Hematopoietic multipotent progenitor cell treated with erythropoietin and hydrocortisone succinate and interleukin-3 and kit ligand, for 8 days (in vitro differentiated cells): ENCODE measurements around the gene ETV3.

ENCODE experiments used
- DNase-seq: peaks from one replicate; pipeline ENCODE4 v3.0.0-alpha.2; 2015

The ETV3 gene

DNA sequence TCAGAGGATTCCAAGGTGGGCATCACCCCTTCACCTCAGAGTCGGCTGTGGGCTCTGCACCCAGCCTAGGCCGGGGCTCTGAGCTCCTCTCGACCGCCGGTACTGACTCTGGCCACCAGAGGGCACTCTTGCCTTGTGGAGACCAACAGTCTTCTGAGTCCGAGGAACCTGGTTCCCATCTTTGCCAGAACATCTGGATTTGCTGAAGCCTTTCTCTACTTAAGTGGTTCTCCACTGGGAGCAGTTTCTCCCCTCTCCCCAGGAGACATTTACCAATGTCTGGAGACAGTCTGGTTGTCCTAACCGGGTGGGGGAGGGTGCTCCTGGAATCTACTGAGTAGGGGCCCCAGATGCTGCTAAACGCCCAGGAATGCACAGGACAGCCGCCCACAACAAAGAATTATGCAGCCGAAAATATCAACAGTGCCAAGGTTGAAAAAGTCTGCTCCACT lies 48.0 kb downstream of the ETV3 start:
- peak; percentile 82 for DNase-seq

DNA sequence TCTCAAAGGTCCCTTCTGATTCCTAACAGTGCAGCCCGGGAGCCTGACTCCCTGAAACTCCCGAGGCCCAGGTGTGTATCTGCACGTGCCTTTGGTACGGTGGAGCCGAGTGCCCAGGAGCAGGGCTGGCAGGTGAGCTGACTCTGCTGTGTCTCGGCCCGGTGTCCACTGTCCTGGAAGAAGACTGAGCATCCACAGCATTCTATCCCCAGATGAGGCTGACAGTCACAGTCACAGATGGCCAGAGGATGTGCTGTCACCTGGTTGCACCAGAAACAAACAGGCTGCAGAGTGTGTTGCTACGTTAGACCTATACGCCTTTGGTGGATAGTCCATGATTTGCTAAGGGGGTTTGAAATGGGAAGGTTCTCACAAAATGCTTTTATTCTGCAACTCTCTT lies 48.4 kb downstream of the ETV3 start:
- no peak for DNase-seq

DNA sequence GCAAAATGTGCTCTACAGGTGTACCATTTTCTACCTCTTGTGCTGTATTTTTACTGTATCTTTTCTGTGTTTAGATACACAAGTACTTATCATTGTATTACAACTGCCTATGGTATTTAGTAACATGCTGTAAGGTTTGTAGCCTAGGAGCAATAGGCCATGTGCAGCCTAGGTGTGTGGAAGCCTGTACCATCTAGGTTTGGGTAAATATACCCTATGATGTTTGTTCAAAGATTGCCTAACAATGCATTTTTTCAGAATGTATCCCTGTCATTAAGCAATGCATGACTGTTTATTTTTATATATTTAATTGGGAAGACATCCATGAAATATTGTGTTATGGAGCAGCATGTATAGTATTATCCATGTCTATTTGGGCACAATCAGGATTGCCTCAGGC lies 49.6 kb downstream of the ETV3 start:
- DNase-seq, result no peak

DNA sequence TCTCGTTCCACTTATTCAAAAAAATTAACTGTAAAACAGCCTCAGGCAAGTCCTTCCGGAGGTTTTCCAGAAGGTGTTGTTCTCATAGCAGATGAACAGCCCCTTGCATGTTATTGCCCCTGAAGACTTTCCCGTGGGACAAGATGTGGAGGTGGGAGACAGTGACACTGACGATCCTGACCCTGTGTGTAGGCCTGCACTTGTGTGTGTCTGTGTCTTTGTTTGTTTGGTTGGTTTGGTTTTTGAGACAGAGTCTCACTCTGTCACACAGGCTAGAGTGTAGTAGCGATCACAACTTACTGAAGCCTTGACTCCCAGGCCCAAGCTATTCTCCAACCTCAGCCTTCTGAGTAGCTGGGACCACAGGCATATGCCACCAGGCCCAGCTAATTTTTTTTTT lies 51.2 kb downstream of the ETV3 start:
- DNase-seq, result no peak

DNA sequence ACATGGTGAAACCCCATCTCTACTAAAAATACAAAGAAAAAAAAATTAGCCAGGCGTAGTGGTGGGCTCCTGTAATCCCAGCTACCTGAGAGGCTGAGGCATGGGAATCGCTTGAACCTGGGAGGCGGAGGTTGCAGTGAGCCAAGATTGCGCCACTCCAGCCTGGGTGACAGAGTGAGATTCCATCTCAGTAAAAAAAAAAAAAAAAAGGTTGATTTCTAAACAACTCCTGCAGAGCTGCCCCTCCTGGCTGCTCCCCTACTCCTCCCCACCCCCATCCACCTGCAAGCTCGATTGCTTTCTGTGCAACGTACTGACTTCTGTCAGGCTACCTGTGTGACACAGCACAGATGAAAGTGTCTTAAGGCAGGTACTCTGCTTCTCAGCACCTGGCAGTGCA lies 51.9 kb downstream of the ETV3 start:
- DNase-seq, result no peak

DNA sequence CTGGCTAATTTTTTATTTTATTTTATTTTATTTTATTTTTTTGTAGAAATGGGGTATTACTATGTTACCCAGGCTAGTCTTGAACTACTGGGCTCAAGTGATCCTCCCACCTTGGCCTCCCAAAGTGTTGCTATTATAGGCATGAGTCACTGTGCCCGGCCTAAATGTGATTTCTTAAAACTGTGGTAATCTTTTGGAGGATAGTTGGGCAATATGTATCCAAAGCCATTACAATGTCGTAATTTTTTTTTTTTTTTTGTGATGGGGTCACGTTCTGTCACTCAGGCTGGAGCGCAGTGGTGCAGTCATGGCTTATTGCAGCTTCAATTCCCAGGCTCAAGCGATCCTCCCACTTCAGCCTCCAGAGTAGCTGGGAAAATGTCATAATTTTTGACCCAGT lies 52.8 kb downstream of the ETV3 start:
- no peak for DNase-seq

DNA sequence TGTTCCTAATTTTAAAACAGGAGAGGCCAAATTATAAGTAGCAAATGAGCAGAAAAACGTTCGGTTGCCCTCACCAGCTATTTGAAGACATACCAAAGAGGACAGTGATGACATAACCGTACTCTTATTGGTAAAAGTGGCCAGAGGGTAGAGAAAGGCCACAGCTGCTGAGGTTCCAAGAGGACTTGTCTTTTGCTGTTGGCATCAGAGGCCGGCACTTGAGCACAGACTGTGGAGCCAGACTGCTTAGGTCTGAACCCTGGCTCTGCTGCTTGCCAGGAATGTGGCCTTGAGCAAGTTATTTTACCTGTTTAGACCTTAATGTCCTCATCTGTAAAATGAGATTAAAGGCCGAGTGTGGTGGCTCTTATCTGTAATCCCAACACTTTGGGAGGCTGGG lies 53.5 kb downstream of the ETV3 start:
- no peak for DNase-seq

DNA sequence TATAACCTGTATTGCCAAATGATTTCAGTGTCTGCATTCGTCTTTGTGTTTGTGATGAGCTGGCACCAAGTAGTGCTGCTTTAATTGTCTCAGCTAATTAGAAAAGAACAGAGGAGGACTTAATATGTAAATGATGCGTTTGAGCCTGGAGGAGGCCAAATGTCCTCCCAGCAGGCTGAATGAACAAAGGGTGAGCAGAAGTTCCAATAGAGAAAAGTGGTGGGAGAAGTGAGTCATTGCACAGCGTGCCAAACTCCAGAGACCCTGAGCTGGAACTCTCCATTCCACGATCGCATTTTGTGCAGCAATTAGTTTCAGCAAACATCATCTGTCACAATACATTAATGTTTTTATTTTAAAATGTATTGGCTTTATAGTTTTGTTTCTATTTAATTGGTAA lies 56.5 kb downstream of the ETV3 start:
- DNase-seq, result no peak

DNA sequence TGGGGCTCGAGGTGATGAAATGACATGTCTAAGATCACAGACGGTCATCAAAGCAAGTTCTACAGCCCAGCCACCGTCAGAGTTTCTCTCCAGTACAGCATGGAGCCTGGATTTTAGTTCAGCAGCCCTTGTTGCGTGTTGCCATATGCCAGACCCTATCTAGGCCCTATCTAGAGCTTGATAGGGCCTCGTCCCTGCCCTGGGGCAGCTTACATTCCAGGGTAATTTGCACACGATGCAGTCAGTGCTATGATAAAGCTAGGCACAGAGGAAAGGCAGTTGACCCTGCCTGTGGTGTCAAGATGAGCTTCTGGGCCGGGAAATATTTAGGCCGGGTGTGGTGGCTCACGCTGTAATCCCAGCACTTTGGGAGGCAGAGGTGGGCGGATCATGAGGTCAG lies 57.5 kb downstream of the ETV3 start:
- DNase-seq, result no peak

DNA sequence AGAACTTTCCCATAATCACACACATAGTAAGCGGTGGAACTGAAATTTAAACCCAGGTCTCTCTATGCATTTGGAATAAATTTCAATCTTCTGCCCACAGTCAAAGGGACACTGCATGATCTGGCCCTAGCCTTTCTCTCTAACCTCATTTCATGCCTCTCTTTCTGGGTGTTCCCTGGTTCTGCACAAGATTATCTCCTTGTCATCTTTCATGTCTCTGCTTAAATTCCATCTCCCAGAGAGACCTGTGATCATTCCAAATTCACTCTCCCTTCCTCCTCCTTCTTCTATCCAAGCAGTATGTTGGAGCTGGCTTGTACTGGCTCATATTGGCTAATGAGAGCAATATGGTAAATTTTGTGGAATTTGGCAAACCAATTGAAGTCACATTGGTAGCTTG lies 60.8 kb downstream of the ETV3 start:
- no peak for DNase-seq

DNA sequence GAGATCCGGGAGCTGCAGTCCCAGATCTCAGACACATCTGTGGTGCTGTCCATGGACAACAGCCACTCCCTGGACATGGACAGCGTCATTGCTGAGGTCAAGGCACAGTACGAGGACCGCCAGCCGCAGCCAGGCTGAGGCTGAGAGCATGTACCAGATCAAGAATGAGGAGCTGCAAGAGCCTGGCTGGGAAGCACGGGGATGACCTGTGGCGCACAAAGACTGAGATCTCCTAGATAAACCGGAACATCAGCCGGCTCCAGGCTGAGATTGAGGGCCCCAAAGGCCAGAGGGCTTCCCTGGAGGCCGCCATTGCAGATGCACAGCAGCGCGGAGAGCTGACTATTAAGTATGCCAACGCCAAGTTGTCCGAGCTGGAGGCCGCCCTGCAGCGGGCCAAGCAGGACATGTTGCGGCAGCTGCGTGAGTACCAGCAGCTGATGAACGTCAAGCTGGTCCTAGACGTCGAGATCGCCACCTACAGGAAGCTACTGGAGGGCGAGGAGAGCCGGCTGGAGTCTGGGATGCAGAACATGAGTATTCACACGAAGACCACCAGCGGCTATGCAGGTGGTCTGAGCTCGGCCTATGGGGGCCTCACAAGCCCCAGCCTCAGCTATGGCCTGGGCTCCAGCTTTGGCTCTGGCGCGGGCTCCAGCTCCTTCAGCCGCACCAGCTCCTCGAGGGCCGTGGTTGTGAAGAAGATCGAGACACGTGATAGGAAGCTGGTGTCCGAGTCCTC lies 64.1 kb downstream of the ETV3 start:
- DNase-seq, result peak; percentile 60
